Immature natural killer cell (primary cell): ENCODE data around the gene PRDX1. TPM values are rescaled to one million over a fixed set of nuclear protein-coding genes. Genes with fewer than 3 reads are reported as not detected.

Experiments used
- polyA plus RNA-seq, 3 donors: library from polyadenylated mRNA; unstranded; fragments of 300-500 nt; fragmentation: Illumina TruSeq; gene quantifications; one replicate each; pipeline ENCODE4 v1.2.3, GENCODE V29; 2021

The PRDX1 gene
- polyA plus RNA-seq, 3 donors from 2014 or later = 84.0 to 112 (median 112) TPM

Other genes with a start within 250 kb of the PRDX1 start
- gene HPDL, start 195.0 kb downstream of the PRDX1 start, polyA plus RNA-seq = 1 to 10 TPM in 2 of 3 donors, under 1 TPM in 1; 0.90 to 2.2 (median 1.1) TPM
- 10 to 100 TPM in 2 of 3 donors, 1 to 10 TPM in 1; 9.4 to 13.3 (median 10.4) TPM for gene TOE1, start 181.7 kb downstream of the PRDX1 start, polyA plus RNA-seq
- 10 to 100 TPM in 2 of 3 donors, 1 to 10 TPM in 1; 9.5 to 13.9 (median 11.3) TPM for gene MUTYH, start 181.4 kb downstream of the PRDX1 start, polyA plus RNA-seq
- 1 to 10 TPM in 2 of 3 donors, not detected in 1; 1.8 to 3.3 TPM for gene TESK2, start 30.7 kb downstream of the PRDX1 start, polyA plus RNA-seq
- 1 to 10 TPM; 3.6 to 5.3 (median 4.1) TPM for gene CCDC163, start 21.8 kb downstream of the PRDX1 start, polyA plus RNA-seq
- 1 to 10 TPM in 1 of 3 donors, under 1 TPM in 1, not detected in 1; 0.41 to 2.0 TPM for gene MMACHC, start 21.6 kb downstream of the PRDX1 start, polyA plus RNA-seq
- 100 to 1,000 TPM in 1 of 3 donors, 10 to 100 TPM in 2; 89.1 to 133 (median 94.6) TPM for gene AKR1A1, start 28.9 kb upstream of the PRDX1 start, polyA plus RNA-seq
- gene NASP, start 62.2 kb upstream of the PRDX1 start, polyA plus RNA-seq = 10 to 100 TPM; 33.7 to 78.0 (median 67.9) TPM
- gene CCDC17, start 102.2 kb upstream of the PRDX1 start, polyA plus RNA-seq = under 1 TPM in 1 of 3 donors, not detected in 2; 0.47 TPM
- 100 to 1,000 TPM in 1 of 3 donors, 10 to 100 TPM in 2; 76.5 to 120 (median 78.4) TPM for gene GPBP1L1, start 164.6 kb upstream of the PRDX1 start, polyA plus RNA-seq
- 10 to 100 TPM; 15.2 to 33.7 (median 26.7) TPM for gene TMEM69, start 166.3 kb upstream of the PRDX1 start, polyA plus RNA-seq
- 10 to 100 TPM; 13.4 to 20.4 (median 17.6) TPM for gene IPP, start 228.8 kb upstream of the PRDX1 start, polyA plus RNA-seq